ENCODE results near the gene ST13.
"Not testable (repeated sequence)": the region's sequence is repeated elsewhere in the genome, so short reads cannot be mapped to it uniquely, and the experiment has no call there.

ST13 gene

GRCh38 chr22:40845816-40846215, 10.6 kb downstream of the ST13 start:
- H3K36me3 ChIP-seq (ENCODE audit: control insufficient read depth, insufficient read depth, low read length), result peaks cover 20% of the 10 kb centered on the region
- H3K4me3 ChIP-seq (ENCODE audit: insufficient read depth, low read depth, low read length); H3K27me3 ChIP-seq (ENCODE audit: control insufficient read depth, insufficient read depth, low read length, poor library complexity, severe bottlenecking); H3K27ac ChIP-seq (ENCODE audit: insufficient read depth, low read depth, low read length, poor library complexity, severe bottlenecking); H3K4me1 ChIP-seq (ENCODE audit: control insufficient read depth, insufficient read depth, low read length); H3K9me3 ChIP-seq (ENCODE audit: control insufficient read depth, low read length): not testable (repeated sequence)
- 93 to 97% methylated on average over 10 to 11 of the region's 11 CpGs for WGBS, 2 experiments

GRCh38 chr22:40844951-40845350, 11.5 kb downstream of the ST13 start:
- no peaks in the 10 kb centered on the region for H3K4me1 ChIP-seq (ENCODE audit: control insufficient read depth, insufficient read depth, low read length)
- WGBS, 2 experiments, result no CpG with 5 or more reads among the region's 3 CpGs
- no peaks in the 10 kb centered on the region for H3K27me3 ChIP-seq (ENCODE audit: control insufficient read depth, insufficient read depth, low read length, poor library complexity, severe bottlenecking)
- peaks cover 27% of the 10 kb centered on the region for H3K36me3 ChIP-seq (ENCODE audit: control insufficient read depth, insufficient read depth, low read length)
- no peaks in the 10 kb centered on the region for H3K9me3 ChIP-seq (ENCODE audit: control insufficient read depth, low read length)
- H3K4me3 ChIP-seq (ENCODE audit: insufficient read depth, low read depth, low read length), result no peak overlapping the region
- H3K27ac ChIP-seq (ENCODE audit: insufficient read depth, low read depth, low read length, poor library complexity, severe bottlenecking), result no peak overlapping the region

GRCh38 chr22:40838486-40838885, 18.0 kb downstream of the ST13 start:
- H3K27me3 ChIP-seq (ENCODE audit: control insufficient read depth, insufficient read depth, low read length, poor library complexity, severe bottlenecking), result no peaks in the 10 kb centered on the region
- H3K9me3 ChIP-seq (ENCODE audit: control insufficient read depth, low read length), result no peaks in the 10 kb centered on the region
- 93 to 94% methylated on average over 3 of the region's 3 CpGs for WGBS, 2 experiments
- H3K4me3 ChIP-seq (ENCODE audit: insufficient read depth, low read depth, low read length), result no peak overlapping the region
- no peaks in the 10 kb centered on the region for H3K4me1 ChIP-seq (ENCODE audit: control insufficient read depth, insufficient read depth, low read length)
- H3K36me3 ChIP-seq (ENCODE audit: control insufficient read depth, insufficient read depth, low read length), result peaks cover 45% of the 10 kb centered on the region
- no peak overlapping the region for H3K27ac ChIP-seq (ENCODE audit: insufficient read depth, low read depth, low read length, poor library complexity, severe bottlenecking)

GRCh38 chr22:40834619-40835018, 21.8 kb downstream of the ST13 start:
- Histone ChIP-seq H3K36me3 (ENCODE audit: control insufficient read depth, insufficient read depth, low read length) (peaks cover 50% of the 10 kb centered on the region), H3K9me3 (ENCODE audit: control insufficient read depth, low read length) (no peaks in the 10 kb centered on the region), H3K27ac (ENCODE audit: insufficient read depth, low read depth, low read length, poor library complexity, severe bottlenecking) (no peak overlapping the region), H3K4me3 (ENCODE audit: insufficient read depth, low read depth, low read length) (no peak overlapping the region), H3K27me3 (ENCODE audit: control insufficient read depth, insufficient read depth, low read length, poor library complexity, severe bottlenecking) (no peaks in the 10 kb centered on the region), H3K4me1 (ENCODE audit: control insufficient read depth, insufficient read depth, low read length) (no peaks in the 10 kb centered on the region)
- WGBS, 2 experiments, result 92 to 97% methylated on average over 3 of the region's 3 CpGs

DNA sequence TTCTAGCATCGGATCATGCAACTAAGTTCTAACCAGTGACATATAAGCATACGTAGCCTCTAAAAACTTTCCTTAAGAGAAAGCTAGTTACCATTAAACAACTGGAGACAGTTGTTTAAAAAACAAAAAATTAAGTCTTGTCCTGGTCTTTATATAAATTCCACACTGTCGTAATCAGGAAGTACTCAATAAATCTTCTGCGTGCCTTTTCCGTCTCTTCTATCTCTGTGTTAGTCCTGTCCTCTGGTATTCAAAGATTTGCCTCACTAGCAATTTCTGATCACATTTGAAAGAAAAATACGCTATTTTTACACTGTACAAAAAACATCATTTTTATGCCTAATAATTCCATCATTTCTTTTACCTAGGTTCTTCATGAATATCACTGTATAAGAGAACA, 27.3 kb downstream of the ST13 start:
- Histone ChIP-seq H3K4me1 (ENCODE audit: control insufficient read depth, insufficient read depth, low read length) (no peaks in the 10 kb centered on the region), H3K9me3 (ENCODE audit: control insufficient read depth, low read length) (no peaks in the 10 kb centered on the region), H3K27me3 (ENCODE audit: control insufficient read depth, insufficient read depth, low read length, poor library complexity, severe bottlenecking) (no peaks in the 10 kb centered on the region), H3K4me3 (ENCODE audit: insufficient read depth, low read depth, low read length) (no peak overlapping the region), H3K36me3 (ENCODE audit: control insufficient read depth, insufficient read depth, low read length) (peaks cover 24% of the 10 kb centered on the region), H3K27ac (ENCODE audit: insufficient read depth, low read depth, low read length, poor library complexity, severe bottlenecking) (no peak overlapping the region)
- WGBS, 2 experiments, result 94 to 98% methylated on average over 6 of the region's 6 CpGs

DNA sequence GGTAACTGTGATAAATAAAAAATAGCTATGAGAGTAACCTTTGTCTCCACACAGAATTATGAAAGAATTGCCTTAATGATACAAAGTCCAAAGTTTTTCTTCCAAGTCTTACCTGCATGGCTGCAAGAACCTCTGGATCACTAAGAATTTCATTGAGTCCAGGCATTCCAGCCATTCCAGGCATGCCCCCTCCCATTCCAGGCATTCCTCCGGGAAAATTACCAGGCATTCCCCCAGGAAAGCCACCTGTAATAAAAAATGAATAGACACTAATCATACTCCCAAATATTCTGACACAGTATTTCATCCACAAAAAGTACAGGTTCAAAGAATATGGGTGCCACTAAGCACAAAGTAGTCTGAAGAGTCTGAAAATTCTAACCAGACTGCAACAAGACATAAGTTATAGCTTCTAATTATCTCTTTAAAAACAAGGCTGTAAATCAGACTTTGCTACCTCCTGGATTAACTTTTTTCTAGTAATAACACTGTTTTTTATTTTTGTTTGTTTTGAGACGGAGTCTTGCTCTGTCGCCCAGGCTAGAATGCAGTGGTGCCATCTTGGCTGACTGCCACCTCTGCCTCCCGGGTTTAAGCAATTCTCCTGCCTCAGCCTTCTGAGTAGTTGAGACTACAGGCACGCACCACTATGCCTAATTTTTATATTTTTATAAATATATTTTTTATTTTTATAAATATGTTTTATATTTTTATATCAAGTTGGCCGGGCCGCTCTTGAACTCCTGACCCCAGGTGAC, 29.3 kb downstream of the ST13 start:
- Histone ChIP-seq H3K27ac (ENCODE audit: insufficient read depth, low read depth, low read length, poor library complexity, severe bottlenecking) (no peak overlapping the region), H3K36me3 (ENCODE audit: control insufficient read depth, insufficient read depth, low read length) (peaks cover 18% of the 10 kb centered on the region), H3K4me3 (ENCODE audit: insufficient read depth, low read depth, low read length) (no peak overlapping the region), H3K27me3 (ENCODE audit: control insufficient read depth, insufficient read depth, low read length, poor library complexity, severe bottlenecking) (no peaks in the 10 kb centered on the region), H3K4me1 (ENCODE audit: control insufficient read depth, insufficient read depth, low read length) (no peaks in the 10 kb centered on the region), H3K9me3 (ENCODE audit: control insufficient read depth, low read length) (no peaks in the 10 kb centered on the region)
- WGBS, 2 experiments, result 93 to 94% methylated on average over 6 of the region's 7 CpGs

GRCh38 chr22:40826292-40826691, 30.1 kb downstream of the ST13 start:
- WGBS, 2 experiments, result 94 to 97% methylated on average over 2 of the region's 2 CpGs
- not testable (repeated sequence) for H3K27ac ChIP-seq (ENCODE audit: insufficient read depth, low read depth, low read length, poor library complexity, severe bottlenecking); H3K4me1 ChIP-seq (ENCODE audit: control insufficient read depth, insufficient read depth, low read length); H3K27me3 ChIP-seq (ENCODE audit: control insufficient read depth, insufficient read depth, low read length, poor library complexity, severe bottlenecking); H3K4me3 ChIP-seq (ENCODE audit: insufficient read depth, low read depth, low read length); H3K9me3 ChIP-seq (ENCODE audit: control insufficient read depth, low read length)
- H3K36me3 ChIP-seq (ENCODE audit: control insufficient read depth, insufficient read depth, low read length), result peaks cover 14% of the 10 kb centered on the region

DNA sequence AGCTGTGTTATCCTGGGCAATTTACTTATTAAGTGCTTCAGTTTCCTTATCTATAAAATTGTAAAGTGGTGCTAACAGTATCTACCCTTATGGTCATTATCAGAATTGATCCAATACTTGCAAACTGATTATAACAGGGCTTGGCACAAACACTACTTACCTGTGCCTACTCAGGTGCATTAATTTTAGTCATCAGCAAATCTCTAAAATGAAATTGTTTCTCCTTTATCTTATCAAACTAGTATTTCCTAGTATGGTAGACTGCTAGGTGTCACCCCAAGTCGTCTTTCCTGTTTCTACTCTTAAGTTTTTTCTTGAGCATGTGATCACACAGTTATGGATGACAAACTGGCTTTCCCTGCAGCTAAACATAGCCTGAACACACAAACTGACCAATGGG, 33.0 kb downstream of the ST13 start:
- H3K36me3 ChIP-seq (ENCODE audit: control insufficient read depth, insufficient read depth, low read length), result no peaks in the 10 kb centered on the region
- H3K4me1 ChIP-seq (ENCODE audit: control insufficient read depth, insufficient read depth, low read length), result peaks cover 1% of the 10 kb centered on the region
- 96% methylated on average over 1 of the region's 1 CpG; no CpG with 5 or more reads in 1 of the 2 experiments for WGBS, 2 experiments
- H3K4me3 ChIP-seq (ENCODE audit: insufficient read depth, low read depth, low read length), result no peak overlapping the region
- no peaks in the 10 kb centered on the region for H3K9me3 ChIP-seq (ENCODE audit: control insufficient read depth, low read length)
- no peak overlapping the region for H3K27ac ChIP-seq (ENCODE audit: insufficient read depth, low read depth, low read length, poor library complexity, severe bottlenecking)
- H3K27me3 ChIP-seq (ENCODE audit: control insufficient read depth, insufficient read depth, low read length, poor library complexity, severe bottlenecking), result no peaks in the 10 kb centered on the region

DNA sequence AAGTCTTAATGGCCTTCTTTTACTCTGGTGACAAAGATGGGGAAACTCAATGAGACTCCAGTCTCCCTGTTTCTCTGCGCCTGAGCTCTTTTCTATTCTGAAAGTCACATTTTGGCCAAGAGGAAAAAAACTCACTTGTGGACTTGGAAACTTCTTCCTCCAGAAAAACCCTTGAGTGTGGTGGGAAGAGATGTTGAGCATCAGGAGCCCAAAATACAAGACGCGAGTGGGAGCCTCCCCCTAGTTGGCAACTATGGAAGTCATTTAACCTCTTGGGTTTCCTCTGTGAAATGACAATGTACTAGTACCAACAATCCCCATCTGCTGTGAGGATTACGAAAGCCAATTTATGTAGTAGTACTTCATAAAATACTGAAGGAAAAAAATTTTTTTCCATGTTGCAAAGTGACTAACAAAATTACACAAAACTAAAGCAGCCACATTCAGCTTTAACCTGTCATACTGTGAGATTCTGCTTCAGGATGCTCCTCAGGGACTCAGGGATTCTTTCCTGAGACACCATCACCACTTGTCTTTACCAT, 36.8 kb downstream of the ST13 start:
- 20 to 33% methylated on average over 3 to 4 of the region's 4 CpGs for WGBS, 2 experiments
- peak overlapping the region; percentile 100 for H3K4me3 ChIP-seq (ENCODE audit: insufficient read depth, low read depth, low read length)
- H3K36me3 ChIP-seq (ENCODE audit: control insufficient read depth, insufficient read depth, low read length), result no peaks in the 10 kb centered on the region
- no peaks in the 10 kb centered on the region for H3K9me3 ChIP-seq (ENCODE audit: control insufficient read depth, low read length)
- H3K4me1 ChIP-seq (ENCODE audit: control insufficient read depth, insufficient read depth, low read length), result peaks cover 3% of the 10 kb centered on the region
- H3K27me3 ChIP-seq (ENCODE audit: control insufficient read depth, insufficient read depth, low read length, poor library complexity, severe bottlenecking), result no peaks in the 10 kb centered on the region
- peak overlapping the region; percentile 65 for H3K27ac ChIP-seq (ENCODE audit: insufficient read depth, low read depth, low read length, poor library complexity, severe bottlenecking)

GRCh38 chr22:40818747-40819598, 37.5 kb downstream of the ST13 start, which contains the start of gene SLC25A17:
TSS of gene SLC25A17 (minus strand) at chr22:40819346. CDS start at chr22:40819248, 98 bp downstream.
- Histone ChIP-seq H3K27me3 (ENCODE audit: control insufficient read depth, insufficient read depth, low read length, poor library complexity, severe bottlenecking) (no peaks in the 10 kb centered on the region), H3K36me3 (ENCODE audit: control insufficient read depth, insufficient read depth, low read length) (no peaks in the 10 kb centered on the region), H3K4me3 (ENCODE audit: insufficient read depth, low read depth, low read length) (peak within 1 kb of the TSS; percentile 100), H3K4me1 (ENCODE audit: control insufficient read depth, insufficient read depth, low read length) (peaks cover 3% of the 10 kb centered on the region), H3K27ac (ENCODE audit: insufficient read depth, low read depth, low read length, poor library complexity, severe bottlenecking) (peak within 1 kb of the TSS; percentile 67), H3K9me3 (ENCODE audit: control insufficient read depth, low read length) (no peaks in the 10 kb centered on the region)
- WGBS, 2 experiments, result 1% methylated on average over 60 to 61 of the region's 61 CpGs
